NT2/D1 (cell line): Measurements from ENCODE around the gene CHMP4B.

Source experiments
- SUZ12 ChIP-seq: IDR thresholded peaks from 2 replicates; pipeline ENCODE4 v1.6.1; 2011; ENCODE audit not compliant: insufficient read length, insufficient read depth; ENCODE audit errors: extremely low read depth
- ZNF274 ChIP-seq: IDR thresholded peaks from 2 replicates; pipeline ENCODE4 v1.6.1; 2011; ENCODE audit warnings: mild to moderate bottlenecking, low read depth, low read length

DNA sequence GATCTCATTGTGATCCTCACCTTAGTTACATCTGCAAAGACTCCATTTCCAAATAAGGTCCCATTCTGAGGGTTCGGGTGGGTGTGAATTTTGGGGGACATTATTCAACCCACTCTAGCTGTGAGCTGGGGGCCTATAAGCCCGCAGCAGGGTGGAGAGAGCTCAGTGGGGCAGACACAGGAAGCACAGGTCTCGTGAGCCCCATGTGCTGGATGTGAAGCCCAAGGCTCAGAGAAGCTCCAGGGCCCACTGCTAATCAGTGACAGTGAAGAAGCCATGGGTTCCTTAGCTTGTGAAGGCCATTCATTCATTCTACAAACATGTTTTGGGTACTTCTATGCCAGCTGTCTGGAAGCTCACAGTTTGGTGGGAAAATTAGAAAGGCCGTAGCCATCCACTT, 47.5 kb downstream of the CHMP4B start:
- TF ChIP-seq SUZ12: no peak
- TF ChIP-seq ZNF274: no peak
